Measurements from ENCODE around the gene FRMD5.

GRCh38 chr15:44188795-44189194, 6.3 kb downstream of the FRMD5 start:
- TF ChIP-seq EZH2 (IDR thresholded peaks at IDR 0.05): no peak
- TF ChIP-seq POLR2AphosphoS5 (IDR thresholded peaks at IDR 0.05; ENCODE audit: borderline replicate concordance, low read depth, low read length): no peak
